Stimulated activated CD8-positive, alpha-beta memory T cell treated with anti-CD3 and anti-CD28 coated beads, Interleukin-2, amount 100 ng/mL, for 1 hour (primary cell): ENCODE measurements around the gene LIN7B.
"Not testable (repeated sequence)": the region's sequence is repeated elsewhere in the genome, so short reads cannot be mapped to it uniquely, and the experiment has no call there.

Experiments
- DNase-seq, 2 donors: peaks; one replicate each; pipeline ENCODE4 v3.0.0-alpha.2; 2020; ENCODE audit warnings: low read depth in 2 of 2

The LIN7B gene

GRCh38 chr19:49113762-49114629, at the start of gene LIN7B:
Gene LIN7B, plus strand, starts transcription at chr19:49114370. Its CDS starts 35 bp downstream, at chr19:49114405.
- peak; percentile 39 to 53 for DNase-seq

DNA sequence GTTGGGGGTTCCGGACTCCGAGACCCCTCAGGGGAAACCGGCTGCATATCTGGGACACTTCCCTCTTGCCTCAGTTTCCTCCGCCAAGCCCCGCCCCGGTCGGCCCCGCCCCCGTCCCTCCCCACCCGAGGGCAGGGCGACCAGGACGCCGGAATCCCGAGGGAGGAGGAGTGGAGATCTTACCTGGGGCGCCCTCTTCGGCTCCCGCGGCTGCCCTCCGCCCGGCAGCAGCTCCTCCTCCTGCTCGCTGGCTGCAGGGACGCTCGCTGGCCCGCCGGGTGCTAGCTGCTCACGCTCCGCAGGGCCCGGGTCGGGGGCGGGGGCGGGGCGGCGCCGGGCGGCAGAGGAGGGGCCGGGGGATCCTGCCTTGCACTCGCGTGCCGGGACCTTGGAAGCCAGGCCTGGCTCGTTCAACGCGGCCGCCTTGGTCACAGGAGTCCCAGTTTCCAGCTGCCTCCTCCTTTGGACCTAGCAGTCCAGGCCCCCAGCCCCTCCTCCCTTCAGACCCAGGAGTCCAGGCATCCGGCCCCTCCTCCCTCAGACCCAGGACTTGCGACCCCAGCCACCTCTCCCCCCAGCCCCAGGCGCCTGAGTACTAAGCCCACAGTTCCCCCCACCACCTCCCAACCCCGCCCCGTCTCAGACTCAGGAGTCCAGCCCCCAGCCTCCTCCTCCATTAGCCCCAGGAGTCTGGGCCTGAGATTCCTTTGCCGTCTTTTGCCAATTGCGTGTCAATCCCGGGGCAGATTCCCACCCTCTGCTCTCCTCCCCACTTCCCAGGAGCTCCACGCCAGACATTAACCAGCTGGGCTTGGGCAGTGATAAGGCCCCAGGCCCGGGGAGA, 49.2 kb upstream of the LIN7B start, which contains the start of gene NTF4:
TSS of gene NTF4 (minus strand) at position 51 of the 844 bp plus-strand sequence. CDS start 2,821 bp downstream, outside the sequence.
- DNase-seq, result no peak

- DNase-seq, result no peak
Observed at GRCh38 chr19:49065905-49066512, 48.2 kb upstream of the LIN7B start.

- no peak for DNase-seq
Observed at GRCh38 chr19:49067554-49067953, 46.6 kb upstream of the LIN7B start.

DNA sequence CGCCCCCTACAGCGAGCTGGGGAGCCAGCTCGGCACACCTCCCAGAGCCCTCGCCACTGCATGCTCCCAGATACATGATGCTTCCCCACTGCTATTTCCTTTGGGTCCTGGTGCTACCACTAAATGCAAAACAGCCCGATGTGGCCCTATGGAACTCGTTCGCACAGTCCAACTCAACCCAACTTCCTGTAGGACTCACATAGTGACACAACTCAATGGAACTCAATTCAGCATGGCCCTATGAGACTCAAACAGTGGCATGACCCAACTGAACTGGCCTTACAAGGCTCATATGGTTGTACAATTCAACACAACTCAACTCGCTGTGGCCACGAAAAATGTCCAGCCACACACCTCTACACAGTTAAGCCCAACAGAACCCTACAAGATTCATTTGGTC, 45.1 kb upstream of the LIN7B start:
- DNase-seq, result no peak

DNA sequence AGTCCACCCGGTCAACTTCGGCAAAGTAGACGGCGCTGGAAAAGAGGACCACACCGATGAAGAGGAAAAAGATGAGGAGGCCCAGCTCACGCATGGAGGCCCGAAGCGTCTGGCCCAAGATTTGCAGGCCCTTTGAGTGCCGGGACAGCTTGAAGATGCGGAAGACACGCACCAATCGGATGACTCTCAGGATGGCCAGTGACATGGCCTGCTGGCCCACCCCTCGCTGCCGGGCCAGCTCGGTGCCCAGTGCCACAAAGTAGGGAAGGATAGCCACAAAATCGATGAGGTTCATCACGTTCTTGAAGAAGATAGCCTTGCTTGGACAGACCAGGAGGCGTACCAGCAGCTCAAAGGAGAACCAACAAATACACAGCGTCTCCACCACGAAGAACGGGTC, 43.8 kb upstream of the LIN7B start:
- DNase-seq, result no peak

- DNase-seq, result no peak
Observed at GRCh38 chr19:49071860-49072547, 42.2 kb upstream of the LIN7B start.

GRCh38 chr19:49073514-49074378, 40.4 kb upstream of the LIN7B start:
- no peak for DNase-seq

GRCh38 chr19:49074869-49075268, 39.3 kb upstream of the LIN7B start:
- DNase-seq, result not testable (repeated sequence)

GRCh38 chr19:49080392-49080791, 33.8 kb upstream of the LIN7B start:
- no peak for DNase-seq

DNA sequence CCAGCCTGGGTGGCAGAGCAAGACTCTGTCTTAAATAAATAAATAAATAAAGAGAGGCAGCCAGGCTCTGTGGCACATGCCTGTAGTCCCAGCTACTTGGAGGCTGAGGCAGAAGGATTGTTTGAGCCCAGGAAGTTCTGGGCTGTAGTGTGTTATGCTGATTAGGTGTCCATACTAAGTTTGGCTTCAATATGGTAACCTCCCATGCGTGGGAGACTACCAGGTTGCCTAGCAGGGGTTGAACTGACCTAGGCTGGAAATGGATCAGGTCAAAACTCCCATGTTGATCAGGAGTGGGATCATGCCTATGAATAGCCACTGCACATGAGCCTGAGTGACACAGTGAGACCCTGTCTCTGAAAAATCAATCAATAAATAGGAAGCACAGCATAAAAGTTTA, 32.9 kb upstream of the LIN7B start:
- DNase-seq, result no peak

GRCh38 chr19:49084206-49085019, 29.8 kb upstream of the LIN7B start:
- DNase-seq, result no peak

DNA sequence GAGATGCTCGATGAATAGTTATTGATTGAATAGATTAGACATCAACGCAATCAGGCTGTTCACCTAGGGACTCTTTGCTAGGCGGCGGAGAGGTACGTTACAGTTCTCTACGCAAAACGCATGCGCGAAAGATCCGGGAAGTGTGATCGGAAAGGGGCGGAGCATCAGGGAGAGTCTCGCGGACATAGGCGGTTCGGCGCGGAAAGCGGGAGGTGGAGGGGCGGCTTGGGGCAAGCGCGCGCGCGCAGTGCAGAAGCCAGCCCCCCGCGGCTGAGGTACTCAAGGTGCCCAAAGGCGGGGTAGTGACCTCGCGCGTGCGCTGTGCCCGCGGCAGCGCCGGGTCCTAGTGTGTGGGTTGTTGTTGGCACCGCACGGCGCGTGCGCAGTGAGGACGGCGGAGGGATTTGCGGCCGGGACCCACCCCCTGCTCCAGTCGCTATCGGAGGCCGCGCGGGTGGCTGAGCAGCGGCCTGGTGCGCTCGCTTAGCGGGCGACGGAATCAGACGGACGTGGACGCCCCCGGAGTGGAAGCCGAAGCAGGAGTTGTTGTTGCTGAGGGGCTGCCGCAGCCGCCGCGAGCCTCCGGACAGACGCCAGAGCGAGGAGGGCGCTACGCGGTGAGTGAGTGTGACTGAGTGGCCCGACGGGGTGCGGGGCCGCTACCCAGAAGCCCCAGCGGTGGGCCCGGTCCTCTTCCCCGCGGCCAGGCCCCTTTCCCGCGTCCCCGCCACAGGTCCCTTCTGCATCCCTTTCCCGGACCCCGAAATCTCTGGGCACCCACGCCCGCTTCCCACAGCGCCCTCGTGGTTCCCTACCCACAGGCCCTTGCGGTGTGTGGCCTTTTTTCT, 28.9 kb upstream of the LIN7B start, which contains the start of gene SNRNP70:
TSS of gene SNRNP70 (plus strand) at position 432 of the 848 bp plus-strand sequence. CDS start 964 bp downstream, outside the sequence.
- peak; percentile 98 to 99 for DNase-seq

GRCh38 chr19:49085868-49086232, 28.3 kb upstream of the LIN7B start:
- DNase-seq, result no peak

DNA sequence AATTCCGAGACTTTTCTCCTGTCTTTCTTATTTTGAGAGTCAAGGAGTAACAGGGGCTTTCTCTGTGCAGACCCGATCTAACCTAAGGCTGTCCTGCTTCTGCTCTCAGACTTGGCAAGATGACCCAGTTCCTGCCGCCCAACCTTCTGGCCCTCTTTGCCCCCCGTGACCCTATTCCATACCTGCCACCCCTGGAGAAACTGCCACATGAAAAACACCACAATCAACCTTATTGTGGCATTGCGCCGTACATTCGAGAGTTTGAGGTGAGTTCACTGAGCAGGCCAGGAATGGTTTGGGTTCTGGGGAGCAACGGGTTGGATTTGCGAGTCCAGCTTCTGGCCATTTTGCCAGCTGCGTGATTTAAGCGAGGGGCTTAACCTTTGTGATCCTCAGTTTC, 27.9 kb upstream of the LIN7B start:
- no peak for DNase-seq

GRCh38 chr19:49091391-49092038, 22.7 kb upstream of the LIN7B start:
- no peak for DNase-seq

GRCh38 chr19:49092686-49093085, 21.5 kb upstream of the LIN7B start:
- DNase-seq, result no peak
